ENCODE results near the gene NXN. TPM values are rescaled to one million over a fixed set of nuclear protein-coding genes. Genes with fewer than 3 reads are reported as not detected.

The NXN gene
- total RNA-seq, 2 donors from 2014 or later: 13.9 to 18.9 TPM

GRCh38 chr17:826778-827177 lies 152.8 kb downstream of the NXN start:
- Histone ChIP-seq H3K4me3 (no peak overlapping the region), H3K4me1 (ENCODE audit: control insufficient read depth in 1 of 2, low read depth in 2 of 2) (no peaks in the 10 kb centered on the region), H3K9me3 (no peaks in the 10 kb centered on the region), H3K27me3 (replicated peaks; ENCODE audit: insufficient read depth) (no peaks in the 10 kb centered on the region), H3K36me3 (no peaks in the 10 kb centered on the region), H3K27ac (no peak overlapping the region)
- DNase-seq (ENCODE audit: low spot score) (no peak), ATAC-seq (ENCODE audit: insufficient number of reproducible peaks, low FRiP score, low read depth) (no peak)
- TF ChIP-seq CTCF (IDR thresholded peaks at IDR 0.05): no peak

- H3K9me3 ChIP-seq: no peaks in the 10 kb centered on the region
- no peak overlapping the region for H3K27ac ChIP-seq
- no peaks in the 10 kb centered on the region for H3K36me3 ChIP-seq
- TF ChIP-seq CTCF (IDR thresholded peaks at IDR 0.05): no peak
- H3K4me3 ChIP-seq: no peak overlapping the region
- no peaks in the 10 kb centered on the region for H3K4me1 ChIP-seq (ENCODE audit: control insufficient read depth in 1 of 2, low read depth in 2 of 2)
- H3K27me3 ChIP-seq (replicated peaks; ENCODE audit: insufficient read depth): no peaks in the 10 kb centered on the region
- ATAC-seq (ENCODE audit: insufficient number of reproducible peaks, low FRiP score, low read depth): no peak
- no peak for DNase-seq (ENCODE audit: low spot score)
These were observed 154.4 kb downstream of the NXN start for GRCh38 chr17:825216-825615.

- H3K36me3 ChIP-seq: no peaks in the 10 kb centered on the region
- no peak for ATAC-seq (ENCODE audit: insufficient number of reproducible peaks, low FRiP score, low read depth)
- no peak overlapping the region for H3K4me3 ChIP-seq
- H3K27ac ChIP-seq: no peak overlapping the region
- no peaks in the 10 kb centered on the region for H3K4me1 ChIP-seq (ENCODE audit: control insufficient read depth in 1 of 2, low read depth in 2 of 2)
- no peaks in the 10 kb centered on the region for H3K9me3 ChIP-seq
- DNase-seq (ENCODE audit: low spot score): no peak
- no peaks in the 10 kb centered on the region for H3K27me3 ChIP-seq (replicated peaks; ENCODE audit: insufficient read depth)
- TF ChIP-seq CTCF (IDR thresholded peaks at IDR 0.05): no peak
These were observed 155.2 kb downstream of the NXN start for GRCh38 chr17:824378-824777.

GRCh38 chr17:823501-823902 lies 156.1 kb downstream of the NXN start:
- Histone ChIP-seq H3K27me3 (replicated peaks; ENCODE audit: insufficient read depth) (no peaks in the 10 kb centered on the region), H3K36me3 (no peaks in the 10 kb centered on the region), H3K9me3 (no peaks in the 10 kb centered on the region), H3K4me3 (no peak overlapping the region), H3K4me1 (ENCODE audit: control insufficient read depth in 1 of 2, low read depth in 2 of 2) (no peaks in the 10 kb centered on the region), H3K27ac (no peak overlapping the region)
- DNase-seq (ENCODE audit: low spot score) (no peak), ATAC-seq (ENCODE audit: insufficient number of reproducible peaks, low FRiP score, low read depth) (no peak)
- no peak for TF ChIP-seq CTCF (IDR thresholded peaks at IDR 0.05)

- ATAC-seq (ENCODE audit: insufficient number of reproducible peaks, low FRiP score, low read depth) (no peak), DNase-seq (ENCODE audit: low spot score) (no peak)
- Histone ChIP-seq H3K27me3 (replicated peaks; ENCODE audit: insufficient read depth) (no peaks in the 10 kb centered on the region), H3K27ac (no peak overlapping the region), H3K4me3 (no peak overlapping the region), H3K36me3 (peaks cover 3% of the 10 kb centered on the region), H3K4me1 (ENCODE audit: control insufficient read depth in 1 of 2, low read depth in 2 of 2) (no peaks in the 10 kb centered on the region), H3K9me3 (no peaks in the 10 kb centered on the region)
- no peak for TF ChIP-seq CTCF (IDR thresholded peaks at IDR 0.05)
These were observed 160.3 kb downstream of the NXN start for GRCh38 chr17:819251-819650.

Measured in thoracic aorta (tissue), 2 donors.